T-helper 17 cell (primary cell): Measurements from ENCODE around the gene MAP3K21. TPM values are rescaled to one million over a fixed set of nuclear protein-coding genes. Genes with fewer than 3 reads are reported as not detected.
A peak's percentile ranks its signal among the peaks of the same experiment; 100 is the strongest.

Experiments used
- ATAC-seq: fragments of 150-1000 bp; cut with Tn5 transposase; 2 replicates; pipeline ENCODE4 v1.10.0; 2021; ENCODE audit warnings: mild to moderate bottlenecking, moderate library complexity
- DNase-seq, 3 donors: peaks; one replicate each; pipeline versions ENCODE4 v3.0.0 to v3.0.0-alpha.2; 2020 to 2021
- H3K9me3 ChIP-seq: one replicate; pipeline ENCODE4 v1.7.0; 2013; ENCODE audit warnings: low read length, mild to moderate bottlenecking; ENCODE audit not compliant: control insufficient read depth, poor library complexity, severe bottlenecking
- H3K27ac Mint-ChIP-seq: one replicate; pipeline ENCODE4 v1.8.0; 2022; ENCODE audit warnings: mild to moderate bottlenecking, moderate library complexity, mixed read lengths
- H3K27me3 Mint-ChIP-seq: one replicate; pipeline ENCODE4 v1.8.0; 2022; ENCODE audit warnings: mixed read lengths
- H3K36me3 Mint-ChIP-seq: one replicate; pipeline ENCODE4 v1.8.0; 2022; ENCODE audit warnings: low read depth, mixed read lengths
- H3K4me1 Mint-ChIP-seq: one replicate; pipeline ENCODE4 v1.8.0; 2022; ENCODE audit warnings: mild to moderate bottlenecking, mixed read lengths
- H3K4me3 Mint-ChIP-seq: one replicate; pipeline ENCODE4 v1.8.0; 2022; ENCODE audit warnings: mild to moderate bottlenecking, moderate library complexity, mixed read lengths
- total RNA-seq, 4 donors: library from RNA in 2 of 4; stranded (reverse) in 2 of 4; gene quantifications; one replicate each; pipeline ENCODE4 v1.2.3 and lab custom pipeline; 2022 to 2026

Gene MAP3K21
- 1 to 10 TPM; 1.4 to 1.9 TPM for total RNA-seq
- total RNA-seq (lab: John Stamatoyannopoulos, UW), result 6.2 to 18.1 reads per million in 2 donors

- H3K9me3 ChIP-seq, result no peaks in the 10 kb centered on the region
- DNase-seq (no peak), ATAC-seq (no peak)
- H3K4me3 Mint-ChIP-seq, result peak within 1 kb of the TSS; percentile 90
- no peaks in the 10 kb centered on the region for H3K27me3 Mint-ChIP-seq
- H3K27ac Mint-ChIP-seq, result no peak within 1 kb of the TSS
- H3K4me1 Mint-ChIP-seq, result peaks cover 8% of the 10 kb centered on the region
- H3K36me3 Mint-ChIP-seq, result peaks cover 2% of the 10 kb centered on the region
Observed at GRCh38 chr1:233327651-233328141, at the start of gene MAP3K21. TSS of gene MAP3K21 (plus strand) at chr1:233327724. CDS start at chr1:233328029, 305 bp downstream.

- Mint-ChIP-seq H3K27me3 (no peaks in the 10 kb centered on the region), H3K36me3 (peaks cover 6% of the 10 kb centered on the region), H3K27ac (peak overlapping the region; percentile 24), H3K4me1 (peaks cover 43% of the 10 kb centered on the region), H3K4me3 (no peak overlapping the region)
- H3K9me3 ChIP-seq, result no peaks in the 10 kb centered on the region
- DNase-seq (no peak), ATAC-seq (no peak)
Observed at GRCh38 chr1:233278631-233279030, 48.9 kb upstream of the MAP3K21 start.

GRCh38 chr1:233279971-233280370 is 47.6 kb upstream of the MAP3K21 start:
- no peaks in the 10 kb centered on the region for H3K27me3 Mint-ChIP-seq
- DNase-seq (no peak), ATAC-seq (no peak)
- H3K9me3 ChIP-seq, result no peaks in the 10 kb centered on the region
- H3K4me1 Mint-ChIP-seq, result peaks cover 48% of the 10 kb centered on the region
- H3K4me3 Mint-ChIP-seq, result no peak overlapping the region
- peak overlapping the region; percentile 87 for H3K27ac Mint-ChIP-seq
- peaks cover 3% of the 10 kb centered on the region for H3K36me3 Mint-ChIP-seq

- H3K4me1 Mint-ChIP-seq, result peaks cover 50% of the 10 kb centered on the region
- peaks cover 2% of the 10 kb centered on the region for H3K36me3 Mint-ChIP-seq
- no peaks in the 10 kb centered on the region for H3K27me3 Mint-ChIP-seq
- no peaks in the 10 kb centered on the region for H3K9me3 ChIP-seq
- peak overlapping the region; percentile 87 for H3K27ac Mint-ChIP-seq
- peak overlapping the region; percentile 81 for H3K4me3 Mint-ChIP-seq
- ATAC-seq, result peak; percentile 87
- no peak for DNase-seq
Observed at GRCh38 chr1:233281711-233282581, 45.6 kb upstream of the MAP3K21 start.

- Mint-ChIP-seq H3K4me1 (peaks cover 48% of the 10 kb centered on the region), H3K4me3 (peak overlapping the region; percentile 81), H3K27me3 (no peaks in the 10 kb centered on the region), H3K36me3 (peaks cover 2% of the 10 kb centered on the region), H3K27ac (peak overlapping the region; percentile 87)
- ATAC-seq, result no peak
- no peak for DNase-seq
- H3K9me3 ChIP-seq, result no peaks in the 10 kb centered on the region
Observed at GRCh38 chr1:233282582-233282886, 45.0 kb upstream of the MAP3K21 start.

GRCh38 chr1:233289676-233290075 is 37.8 kb upstream of the MAP3K21 start:
- ATAC-seq, result no peak
- no peak overlapping the region for H3K27ac Mint-ChIP-seq

GRCh38 chr1:233290396-233291034 is 37.0 kb upstream of the MAP3K21 start:
- no peak for DNase-seq
- H3K9me3 ChIP-seq, result no peaks in the 10 kb centered on the region
- Mint-ChIP-seq H3K27me3 (no peaks in the 10 kb centered on the region), H3K36me3 (peaks cover 2% of the 10 kb centered on the region), H3K27ac (peak overlapping the region; percentile 27), H3K4me3 (no peak overlapping the region), H3K4me1 (peaks cover 41% of the 10 kb centered on the region)
- no peak for ATAC-seq

More at GRCh38 chr1:233289676-233290075, 37.8 kb upstream of the MAP3K21 start:
- DNase-seq, result no peak
- Mint-ChIP-seq H3K4me1 (peaks cover 38% of the 10 kb centered on the region), H3K27me3 (no peaks in the 10 kb centered on the region), H3K4me3 (no peak overlapping the region), H3K36me3 (peaks cover 2% of the 10 kb centered on the region)
- H3K9me3 ChIP-seq, result no peaks in the 10 kb centered on the region

- ATAC-seq (no peak), DNase-seq (no peak)
- Mint-ChIP-seq H3K27me3 (no peaks in the 10 kb centered on the region), H3K27ac (peak overlapping the region; percentile 96), H3K4me1 (peaks cover 37% of the 10 kb centered on the region), H3K4me3 (peak overlapping the region; percentile 43), H3K36me3 (no peaks in the 10 kb centered on the region)
- H3K9me3 ChIP-seq, result no peaks in the 10 kb centered on the region
Observed at GRCh38 chr1:233293556-233294446, 33.7 kb upstream of the MAP3K21 start.

- Mint-ChIP-seq H3K27ac (peak overlapping the region; percentile 96), H3K27me3 (no peaks in the 10 kb centered on the region), H3K36me3 (no peaks in the 10 kb centered on the region), H3K4me1 (peaks cover 37% of the 10 kb centered on the region), H3K4me3 (no peak overlapping the region)
- H3K9me3 ChIP-seq, result no peaks in the 10 kb centered on the region
- peak in 2 of 3 donors; percentile 13 to 27 for DNase-seq
- peak; percentile 70 for ATAC-seq
Observed at GRCh38 chr1:233294913-233295236, 32.6 kb upstream of the MAP3K21 start.

GRCh38 chr1:233295237-233295974 is 32.1 kb upstream of the MAP3K21 start, which contains the start of gene PCNX2:
TSS of gene PCNX2 (minus strand) at chr1:233295725. CDS start at chr1:233295478, 247 bp downstream.
- Mint-ChIP-seq H3K4me1 (peaks cover 34% of the 10 kb centered on the region), H3K27ac (peak within 1 kb of the TSS; percentile 96), H3K36me3 (no peaks in the 10 kb centered on the region), H3K27me3 (no peaks in the 10 kb centered on the region), H3K4me3 (no peak within 1 kb of the TSS)
- ATAC-seq (peak; percentile 90), DNase-seq (peak; percentile 38 to 50 (median 46))
- no peaks in the 10 kb centered on the region for H3K9me3 ChIP-seq

GRCh38 chr1:233295975-233296322 is 31.6 kb upstream of the MAP3K21 start:
- DNase-seq, result no peak

GRCh38 chr1:233299450-233299849 is 28.1 kb upstream of the MAP3K21 start:
- no peak for ATAC-seq
- Mint-ChIP-seq H3K4me3 (no peak overlapping the region), H3K27ac (no peak overlapping the region), H3K27me3 (peaks cover 8% of the 10 kb centered on the region), H3K4me1 (peaks cover 13% of the 10 kb centered on the region), H3K36me3 (no peaks in the 10 kb centered on the region)
- no peak for DNase-seq
- no peaks in the 10 kb centered on the region for H3K9me3 ChIP-seq

More at GRCh38 chr1:233295975-233296322, 31.6 kb upstream of the MAP3K21 start:
- H3K27me3 Mint-ChIP-seq, result peaks cover 4% of the 10 kb centered on the region
- no peaks in the 10 kb centered on the region for H3K36me3 Mint-ChIP-seq
- H3K27ac Mint-ChIP-seq, result peak overlapping the region; percentile 96
- no peaks in the 10 kb centered on the region for H3K9me3 ChIP-seq
- ATAC-seq, result no peak
- peaks cover 32% of the 10 kb centered on the region for H3K4me1 Mint-ChIP-seq
- H3K4me3 Mint-ChIP-seq, result no peak overlapping the region
